ENCODE data around the gene POMT1.

DNA sequence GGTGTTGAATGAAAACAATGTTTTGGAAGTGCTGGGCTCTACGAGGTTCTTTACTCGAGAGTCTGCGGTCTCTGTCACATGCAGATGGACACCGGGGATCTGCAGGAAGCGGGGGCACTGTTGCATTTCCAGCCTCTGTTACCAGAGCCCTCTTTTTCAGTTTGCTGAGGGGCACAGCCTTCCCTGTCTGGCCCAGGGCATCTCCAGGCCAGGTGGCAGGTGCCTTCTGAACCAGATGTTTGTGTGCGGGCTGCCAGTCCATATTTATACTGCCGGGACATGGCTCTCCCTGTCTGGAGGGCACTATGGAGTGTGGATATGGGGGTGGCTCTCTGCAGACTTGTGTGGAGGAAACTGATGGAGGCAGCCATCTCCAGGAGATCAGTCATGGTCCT is 18.7 kb upstream of the POMT1 start:
- TF ChIP-seq, protein P1, sequence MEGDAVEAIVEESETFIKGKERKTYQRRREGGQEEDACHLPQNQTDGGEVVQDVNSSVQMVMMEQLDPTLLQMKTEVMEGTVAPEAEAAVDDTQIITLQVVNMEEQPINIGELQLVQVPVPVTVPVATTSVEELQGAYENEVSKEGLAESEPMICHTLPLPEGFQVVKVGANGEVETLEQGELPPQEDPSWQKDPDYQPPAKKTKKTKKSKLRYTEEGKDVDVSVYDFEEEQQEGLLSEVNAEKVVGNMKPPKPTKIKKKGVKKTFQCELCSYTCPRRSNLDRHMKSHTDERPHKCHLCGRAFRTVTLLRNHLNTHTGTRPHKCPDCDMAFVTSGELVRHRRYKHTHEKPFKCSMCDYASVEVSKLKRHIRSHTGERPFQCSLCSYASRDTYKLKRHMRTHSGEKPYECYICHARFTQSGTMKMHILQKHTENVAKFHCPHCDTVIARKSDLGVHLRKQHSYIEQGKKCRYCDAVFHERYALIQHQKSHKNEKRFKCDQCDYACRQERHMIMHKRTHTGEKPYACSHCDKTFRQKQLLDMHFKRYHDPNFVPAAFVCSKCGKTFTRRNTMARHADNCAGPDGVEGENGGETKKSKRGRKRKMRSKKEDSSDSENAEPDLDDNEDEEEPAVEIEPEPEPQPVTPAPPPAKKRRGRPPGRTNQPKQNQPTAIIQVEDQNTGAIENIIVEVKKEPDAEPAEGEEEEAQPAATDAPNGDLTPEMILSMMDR (IDR thresholded peaks at IDR 0.05; ENCODE audit: insufficient read depth, low read depth, low read length): no peak
- TF ChIP-seq EZH2 (IDR thresholded peaks at IDR 0.05; ENCODE audit: insufficient read depth, low read length): no peak
